IMR-90 (cell line): ENCODE results near the gene PCBP1. TPM values are rescaled to one million over a fixed set of nuclear protein-coding genes. Genes with fewer than 3 reads are reported as not detected.
A peak's percentile ranks its signal among the peaks of the same experiment; 100 is the strongest.

Experiments
- ATAC-seq: fragments of 200-7000 bp; cut with Tn5 transposase; 2 replicates; pipeline ENCODE4 v1.9.1; 2020; ENCODE audit warnings: low read depth, mild to moderate bottlenecking, moderate library complexity
- BruUV-seq: library from RNA; stranded (reverse); fragments of 400-500 nt; replicated peaks from 2 replicates; lab custom pipeline; 2021; lab: Mats Ljungman, UMichigan
- CTCF ChIA-PET: fragments of 300-600 bp; formaldehyde crosslinking; extraction: SDS; loops from one replicate; lab custom pipeline; 2021; ENCODE audit warnings: antibody characterized with exemption; lab: Yijun Ruan, JAX
- POLR2A ChIA-PET: fragments of 300-600 bp; sonication (Branson Sonifier 250); formaldehyde crosslinking; loops from one replicate; lab custom pipeline; 2022; ENCODE audit warnings: antibody characterized with exemption; ENCODE audit not compliant: unreplicated experiment; lab: Charles Lee
- DNase-seq: peaks from one replicate; pipeline ENCODE4 v3.0.0; 2013
- H2AFZ ChIP-seq: replicated peaks from 2 replicates; pipeline ENCODE3; 2013; ENCODE audit warnings: low read length, mild to moderate bottlenecking; ENCODE audit not compliant: poor library complexity
- H2AK5ac ChIP-seq: 2 replicates; pipeline ENCODE4 v1.6.1; 2013; ENCODE audit warnings: low read depth, low read length, inconsistent platforms
- H2AK9ac ChIP-seq: replicated peaks from 2 replicates; pipeline ENCODE3; 2013; ENCODE audit warnings: mild to moderate bottlenecking, low read depth, low read length, moderate library complexity; ENCODE audit not compliant: poor library complexity
- H2BK120ac ChIP-seq: 2 replicates; pipeline ENCODE4 v1.6.1; 2013; ENCODE audit warnings: low read depth, low read length, inconsistent platforms
- H2BK15ac ChIP-seq: 3 replicates; pipeline ENCODE4 v1.6.1; 2013; ENCODE audit warnings: low read depth, low read length, inconsistent platforms
- H2BK20ac ChIP-seq: 2 replicates; pipeline ENCODE4 v1.6.1; 2013; ENCODE audit warnings: low read depth, mild to moderate bottlenecking, inconsistent platforms, low read length, moderate library complexity
- H2BK5ac ChIP-seq: 2 replicates; pipeline ENCODE4 v1.6.1; 2013; ENCODE audit warnings: mild to moderate bottlenecking, low read depth, low read length, inconsistent platforms; ENCODE audit not compliant: poor library complexity, severe bottlenecking
- H3K14ac ChIP-seq: replicated peaks from 2 replicates; pipeline ENCODE4 v1.6.1; 2013; ENCODE audit warnings: low read depth, low read length, inconsistent platforms
- H3K18ac ChIP-seq: 2 replicates; pipeline ENCODE4 v1.6.1; 2013; ENCODE audit warnings: low read depth, low read length, control low read depth
- H3K23ac ChIP-seq: 2 replicates; pipeline ENCODE4 v1.6.1; 2013; ENCODE audit warnings: low read depth, low read length, inconsistent platforms
- H3K27ac ChIP-seq: 2 replicates; pipeline ENCODE4 v1.5.1; 2013; ENCODE audit warnings: mild to moderate bottlenecking, control low read depth, low read length; ENCODE audit not compliant: insufficient read depth
- H3K27me3 ChIP-seq: 2 replicates; pipeline ENCODE4 v1.6.1; 2013; ENCODE audit warnings: low read length; ENCODE audit not compliant: control insufficient read depth, insufficient read depth
- H3K36me3 ChIP-seq: 2 replicates; pipeline ENCODE4 v1.6.1; 2013; ENCODE audit warnings: low read length, mixed read lengths; ENCODE audit not compliant: control insufficient read depth, insufficient read depth
- H3K4ac ChIP-seq: 2 replicates; pipeline ENCODE4 v1.6.1; 2013; ENCODE audit warnings: low read depth, low read length, inconsistent platforms
- H3K4me1 ChIP-seq: 2 replicates; pipeline ENCODE4 v1.6.1; 2013; ENCODE audit warnings: low read length, mixed read lengths; ENCODE audit not compliant: control insufficient read depth, insufficient read depth
- H3K4me2 ChIP-seq: 2 replicates; pipeline ENCODE4 v1.6.1; 2013; ENCODE audit warnings: low read depth, mild to moderate bottlenecking, control low read depth, low read length, moderate library complexity
- H3K4me3 ChIP-seq: 2 replicates; pipeline ENCODE4 v1.5.1; 2013; ENCODE audit warnings: low read depth, mild to moderate bottlenecking, control low read depth, low read length, moderate library complexity; ENCODE audit not compliant: insufficient read depth
- H3K56ac ChIP-seq: 2 replicates; pipeline ENCODE4 v1.6.1; 2013; ENCODE audit warnings: low read length, inconsistent platforms; ENCODE audit not compliant: insufficient read depth; ENCODE audit errors: extremely low read depth
- H3K79me1 ChIP-seq, 2 experiments: 2 replicates each; pipeline ENCODE4 v1.6.1; 2013; ENCODE audit warnings: low read length in 2 of 2, inconsistent platforms in 1 of 2, low read depth in 1 of 2
- H3K9ac ChIP-seq: 2 replicates; pipeline ENCODE4 v1.6.1; 2013; ENCODE audit warnings: low read depth, low read length, control low read depth
- H3K9me1 ChIP-seq: 2 replicates; pipeline ENCODE4 v1.6.1; 2013; ENCODE audit warnings: low read length, inconsistent platforms; ENCODE audit not compliant: insufficient read depth
- H3K9me3 ChIP-seq: 2 replicates; pipeline ENCODE4 v1.6.1; 2013; ENCODE audit warnings: low read length; ENCODE audit not compliant: control insufficient read depth, insufficient read depth
- H4K20me1 ChIP-seq: 2 replicates; pipeline ENCODE4 v1.6.1; 2013; ENCODE audit warnings: low read length, inconsistent platforms; ENCODE audit not compliant: insufficient read depth
- H4K5ac ChIP-seq: 2 replicates; pipeline ENCODE4 v1.6.1; 2013; ENCODE audit warnings: mild to moderate bottlenecking, low read depth, low read length, control low read depth
- H4K8ac ChIP-seq, 2 experiments: 2 replicates each; pipeline ENCODE4 v1.6.1; 2013; ENCODE audit warnings: low read depth in 2 of 2, low read length in 2 of 2, control low read depth in 1 of 2, inconsistent platforms in 1 of 2
- H4K91ac ChIP-seq: 2 replicates; pipeline ENCODE4 v1.6.1; 2013; ENCODE audit warnings: low read depth, low read length, inconsistent platforms; ENCODE audit not compliant: insufficient read depth
- CEBPB ChIP-seq: IDR thresholded peaks from 2 replicates; pipeline ENCODE4 v1.6.1; 2012; ENCODE audit warnings: low read depth, low read length, improper control_type of control experiment
- CHD1 ChIP-seq: IDR thresholded peaks from 2 replicates; pipeline ENCODE4 v1.6.1; 2012; ENCODE audit warnings: low read depth, low read length, improper control_type of control experiment
- CTCF ChIP-seq: conservative IDR thresholded peaks from 2 replicates; pipeline ENCODE4 v1.5.1; 2012; ENCODE audit warnings: mild to moderate bottlenecking, low read depth, low read length, improper control_type of control experiment
- RAD21 ChIP-seq: IDR thresholded peaks from 2 replicates; pipeline ENCODE4 v1.6.1; 2012; ENCODE audit warnings: low read length, improper control_type of control experiment
- RFX5 ChIP-seq: IDR thresholded peaks from 2 replicates; pipeline ENCODE4 v1.8.0; 2012; ENCODE audit warnings: low read depth, mild to moderate bottlenecking, low read length, moderate library complexity
- WGBS, 2 experiments: methylation state at CpG; one replicate each; pipeline versions ENCODE4 v1.1.5 to v1.1.7; 2013; ENCODE audit warnings: missing lambda C conversion rate in 2 of 2; ENCODE audit not compliant: insufficient read length in 1 of 2; ENCODE audit errors: extremely low coverage in 2 of 2; 5-methylcytosine and 5-hydroxymethylcytosine counted together
- dilution Hi-C: fragments of 300-500 bp; cut with HindIII; formaldehyde crosslinking; loops from one replicate; pipeline ENCODE4 v1.14.3; 2018; ENCODE audit warnings: low sequenced_read_pairs; ENCODE audit not compliant: unreplicated experiment
- in situ Hi-C: fragments of 300-500 bp; cut with MboI; formaldehyde crosslinking; loops from 3 replicates; pipeline ENCODE4 v1.14.3; 2019; ENCODE audit warnings: low sequenced_read_pairs, inconsistent platforms, mixed read lengths
- intact Hi-C: fragments of 100-400 bp; cut with micrococcal nuclease; formaldehyde crosslinking; loops from 2 replicates; pipeline ENCODE4 v1.10.0; 2022
- polyA plus RNA-seq, 3 experiments: library from polyadenylated mRNA; depleted of rRNA; stranded (reverse); fragments of >200 nt; gene quantifications; 2 replicates each; pipeline ENCODE4 v1.2.3, GENCODE V29; 2012; ENCODE audit warnings: low replicate concordance in 1 of 3
- total RNA-seq: library from RNA; depleted of rRNA; stranded (reverse); fragments of >200 nt; gene quantifications from 2 replicates; pipeline ENCODE4 v1.2.3, GENCODE V29; 2012

Gene PCBP1
- total and polyA plus RNA-seq, 2 of the 4 experiments (the other 2 are of a cell fraction) = 33.7 to 166 TPM

GRCh38 chr2:70068119-70068518 lies 19.2 kb upstream of the PCBP1 start:
- no peak overlapping the region for H2BK120ac ChIP-seq
- intact Hi-C loops = no loop called here
- ChIA-PET CTCF (interaction anchor here (1.1 kb wide), 1 partner anchor 156 kb away, joined by 4 read pairs; no protein-coding TSS in a partner anchor), POLR2A (no interaction called here)
- no peak overlapping the region for H3K4ac ChIP-seq
- no peak overlapping the region for H2AFZ ChIP-seq
- H2BK15ac ChIP-seq = no peak overlapping the region
- H4K5ac ChIP-seq = no peak overlapping the region; the same call in 1 of the 2 replicates
- H2BK20ac ChIP-seq = no peak overlapping the region
- 100% methylated on average over 1 of the region's 3 CpGs; no CpG with 5 or more reads in 1 of the 2 experiments for WGBS, 2 experiments
- peaks cover 4 to 9% of the 10 kb centered on the region in 2 experiments; a peak in 2 of 4 replicates for H3K79me1 ChIP-seq
- no peak overlapping the region for H3K27ac ChIP-seq
- H3K27me3 ChIP-seq = no peaks in the 10 kb centered on the region
- H3K4me1 ChIP-seq = peaks cover 6% of the 10 kb centered on the region
- DNase-seq = peak; percentile 16
- no peak overlapping the region for H3K56ac ChIP-seq
- TF ChIP-seq RAD21 (no peak), CTCF (no peak), RFX5 (no peak), CHD1 (no peak), CEBPB (no peak)
- no peak overlapping the region for H2AK9ac ChIP-seq
- no peak overlapping the region for H4K91ac ChIP-seq
- ATAC-seq = no peak
- H4K20me1 ChIP-seq = no peaks in the 10 kb centered on the region
- H3K4me3 ChIP-seq = no peak overlapping the region
- no TSS peak for BruUV-seq
- no peaks in the 10 kb centered on the region for H3K9me3 ChIP-seq
- peaks cover 11% of the 10 kb centered on the region; the same call in 1 of the 2 replicates for H3K9me1 ChIP-seq
- no peak overlapping the region for H3K14ac ChIP-seq
- no peak overlapping the region for H3K9ac ChIP-seq
- dilution Hi-C loops = no loop called here
- H2AK5ac ChIP-seq = no peak overlapping the region
- H2BK5ac ChIP-seq = no peak overlapping the region
- no peak overlapping the region for H3K4me2 ChIP-seq
- no peak overlapping the region for H3K23ac ChIP-seq
- peaks cover 4% of the 10 kb centered on the region for H3K36me3 ChIP-seq
- in situ Hi-C loops = loop anchor here (25.0 kb wide), 1 partner anchor 331 kb away; the partner anchor contains the start of gene ANXA4
- H3K18ac ChIP-seq = no peak overlapping the region
- H4K8ac ChIP-seq = no peak overlapping the region
